Stimulated activated CD8-positive, alpha-beta memory T cell treated with anti-CD3 and anti-CD28 coated beads, Interleukin-4, amount 100 ng/mL, for 48 hours (primary cell): ENCODE data around the gene PCDHGA3.
"Not testable (repeated sequence)": the region's sequence is repeated elsewhere in the genome, so short reads cannot be mapped to it uniquely, and the experiment has no call there.

Source experiments
- DNase-seq: peaks from one replicate; pipeline ENCODE4 v3.0.0-alpha.2; 2020

The PCDHGA3 gene

DNA sequence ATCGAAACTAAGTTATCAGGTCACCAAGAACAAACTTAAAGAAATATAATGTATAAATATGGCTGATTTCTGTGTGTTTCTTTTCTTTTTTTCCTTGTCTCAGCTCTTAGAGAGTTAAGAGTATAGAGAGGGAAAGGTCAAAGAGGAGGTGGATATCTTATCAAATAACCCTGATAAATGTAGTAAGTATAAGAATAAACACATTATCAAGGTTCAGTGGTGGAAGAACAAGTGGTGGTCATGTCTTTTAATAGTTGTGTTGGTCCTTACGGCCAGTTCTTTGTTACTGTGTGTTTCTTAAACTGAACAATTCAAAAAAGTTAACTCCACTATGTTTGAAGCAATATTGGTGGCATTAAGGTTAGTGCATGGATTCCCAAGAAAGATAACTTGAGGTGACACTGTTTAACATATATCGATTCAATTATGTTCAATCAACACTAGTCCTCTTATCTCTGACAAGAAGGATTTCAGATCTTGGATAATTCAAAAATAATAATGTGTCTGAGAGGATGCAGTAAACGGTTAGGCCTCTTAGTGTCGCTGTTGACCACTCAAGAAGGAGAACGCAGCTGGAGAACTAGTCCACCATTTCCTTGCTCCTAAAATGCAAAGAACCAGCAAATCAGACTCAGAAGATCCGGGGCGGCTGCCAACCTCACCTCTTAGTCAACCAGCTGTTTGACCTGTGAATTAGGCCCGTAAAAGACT is at the start of gene PCDHGA3:
TSS of gene PCDHGA3 (plus strand) at position 588 of the 711 bp plus-strand sequence. CDS start 205 bp downstream, outside the sequence.
- no peak for DNase-seq

DNA sequence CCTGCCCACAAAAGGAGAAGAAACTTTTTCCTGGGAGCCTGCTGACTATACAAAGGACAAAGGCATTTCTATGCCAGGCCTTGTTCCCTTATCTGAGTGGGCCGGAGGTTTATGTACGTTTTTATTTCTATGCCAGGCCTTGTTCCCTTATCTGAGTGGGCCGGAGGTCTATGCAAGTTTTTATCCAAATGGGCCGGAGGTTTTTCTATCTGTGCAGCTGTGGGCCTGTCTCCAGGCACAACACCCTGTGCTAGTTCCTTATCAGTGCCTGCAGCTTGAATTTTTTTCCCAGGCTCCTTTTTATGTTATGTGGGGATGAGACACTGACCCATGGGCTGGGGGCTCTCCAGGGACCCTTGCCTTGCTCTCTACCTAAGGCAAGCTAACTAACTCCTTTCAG is 45.3 kb upstream of the PCDHGA3 start:
- no peak for DNase-seq

DNA sequence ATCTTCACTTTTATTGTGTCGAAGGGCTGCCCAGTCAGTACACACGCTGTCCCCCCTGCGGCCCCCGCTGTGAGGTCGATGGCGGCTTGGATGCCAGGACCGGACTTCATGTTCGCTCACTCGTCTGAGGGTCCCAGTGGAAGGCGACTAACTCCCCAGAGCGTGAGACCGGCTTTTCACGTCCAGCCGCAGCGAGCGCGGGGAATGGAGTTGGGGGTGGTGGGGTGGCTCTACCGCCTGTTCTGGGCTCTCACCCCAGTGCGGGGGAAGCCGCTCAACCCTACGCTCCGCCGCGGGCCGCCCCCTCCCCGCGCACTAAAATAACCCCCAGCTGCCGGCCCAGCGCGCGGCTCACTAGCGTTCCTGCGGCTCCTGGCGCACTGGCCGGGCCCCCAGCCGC is 39.9 kb upstream of the PCDHGA3 start, which contains the start of gene SLC25A2:
TSS of gene SLC25A2 (minus strand) at position 294 of the 400 bp plus-strand sequence. CDS start at position 110, 184 bp downstream.
- no peak for DNase-seq

DNA sequence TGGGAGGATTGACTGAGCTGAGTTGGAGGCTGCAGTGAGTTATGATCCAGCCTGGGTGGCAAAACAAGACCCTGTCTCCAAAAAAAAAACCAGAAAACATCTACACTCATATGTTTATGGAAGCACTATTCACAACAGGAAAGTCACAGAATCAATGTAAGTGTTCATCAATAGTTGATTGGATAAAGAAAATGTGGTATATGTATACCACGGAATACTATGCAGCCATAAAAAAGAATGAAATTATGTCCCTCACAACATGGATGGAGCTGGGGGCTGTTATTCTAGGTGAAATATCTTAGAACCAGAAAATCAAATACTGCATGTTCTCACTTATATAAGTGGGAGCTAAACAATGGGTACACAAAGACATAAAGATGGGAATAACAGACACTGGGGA is 37.0 kb upstream of the PCDHGA3 start:
- DNase-seq: no peak

DNA sequence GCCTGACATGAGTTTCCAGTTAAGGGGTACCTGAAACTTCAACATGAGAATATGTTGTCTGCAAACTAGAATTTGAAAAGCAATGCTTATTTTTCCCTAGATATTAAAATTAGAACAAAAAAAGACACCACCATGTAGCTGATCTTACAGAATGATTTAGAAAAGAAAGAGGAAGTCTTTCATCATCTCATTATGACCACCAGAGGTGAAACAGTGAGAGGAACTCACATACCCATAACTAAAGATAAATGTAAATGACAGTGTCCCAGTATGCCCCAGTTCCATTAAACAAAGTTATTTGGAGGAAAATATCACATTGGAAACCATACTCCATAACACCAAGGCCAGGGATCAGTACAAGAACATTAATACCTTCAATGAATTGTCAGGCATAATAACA is 29.9 kb upstream of the PCDHGA3 start:
- DNase-seq: no peak

DNA sequence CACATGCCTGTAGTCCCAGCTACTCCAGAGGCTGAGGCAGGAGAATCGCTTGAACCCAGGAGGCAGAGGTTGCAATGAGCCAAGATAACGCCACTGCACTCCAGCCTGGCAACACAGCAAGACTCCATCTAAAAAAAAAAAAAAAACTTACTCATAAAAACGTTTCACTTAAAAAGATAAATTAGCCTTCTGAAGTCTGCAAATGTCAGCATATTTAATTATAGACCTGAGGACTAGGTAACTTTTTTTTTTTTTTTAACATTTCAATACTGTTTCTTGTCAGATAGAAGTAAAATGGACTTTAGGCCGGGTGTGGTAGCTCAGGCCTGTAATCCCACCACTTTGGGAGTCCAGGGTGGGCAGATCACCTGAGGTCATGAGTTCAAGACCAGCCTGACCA is 26.7 kb upstream of the PCDHGA3 start:
- DNase-seq: not testable (repeated sequence)

DNA sequence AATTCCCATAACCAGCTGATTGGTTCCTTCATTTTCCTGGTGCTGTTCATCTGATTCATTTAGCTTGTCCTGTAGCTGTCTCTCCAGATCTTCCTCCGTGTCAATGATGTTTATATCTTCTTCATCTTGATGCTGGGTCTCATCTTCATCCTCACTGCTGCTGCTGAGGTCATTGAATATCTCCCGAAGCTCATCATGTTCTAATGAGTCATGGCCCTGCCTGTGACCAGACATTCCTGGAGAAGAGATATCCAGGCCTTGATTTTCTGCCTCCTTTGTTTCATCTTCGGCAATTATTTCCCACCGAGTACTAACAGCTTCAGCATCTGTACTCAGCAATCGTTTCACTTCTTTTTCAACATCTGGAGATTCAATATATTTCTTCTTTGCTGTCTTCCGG is 24.4 kb upstream of the PCDHGA3 start:
- no peak for DNase-seq

DNA sequence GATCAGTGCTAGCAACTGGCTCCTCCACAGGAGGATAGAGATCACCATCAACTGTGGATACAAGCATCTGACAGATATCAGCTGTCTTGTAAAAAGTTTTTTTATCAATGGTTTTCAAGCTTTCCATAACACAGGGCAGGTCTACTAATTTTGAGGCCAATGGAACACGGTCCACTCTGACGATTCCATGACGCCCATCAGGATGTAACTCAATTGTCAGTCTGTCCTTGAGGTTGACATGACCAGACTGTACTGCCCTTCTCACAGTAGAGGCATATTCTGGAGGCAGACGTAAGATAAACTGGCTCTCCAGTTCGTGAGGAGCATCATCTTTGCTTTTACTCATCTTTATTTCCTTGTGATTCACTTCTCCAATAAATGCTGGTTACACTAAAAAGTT is 23.9 kb upstream of the PCDHGA3 start:
- DNase-seq: no peak

DNA sequence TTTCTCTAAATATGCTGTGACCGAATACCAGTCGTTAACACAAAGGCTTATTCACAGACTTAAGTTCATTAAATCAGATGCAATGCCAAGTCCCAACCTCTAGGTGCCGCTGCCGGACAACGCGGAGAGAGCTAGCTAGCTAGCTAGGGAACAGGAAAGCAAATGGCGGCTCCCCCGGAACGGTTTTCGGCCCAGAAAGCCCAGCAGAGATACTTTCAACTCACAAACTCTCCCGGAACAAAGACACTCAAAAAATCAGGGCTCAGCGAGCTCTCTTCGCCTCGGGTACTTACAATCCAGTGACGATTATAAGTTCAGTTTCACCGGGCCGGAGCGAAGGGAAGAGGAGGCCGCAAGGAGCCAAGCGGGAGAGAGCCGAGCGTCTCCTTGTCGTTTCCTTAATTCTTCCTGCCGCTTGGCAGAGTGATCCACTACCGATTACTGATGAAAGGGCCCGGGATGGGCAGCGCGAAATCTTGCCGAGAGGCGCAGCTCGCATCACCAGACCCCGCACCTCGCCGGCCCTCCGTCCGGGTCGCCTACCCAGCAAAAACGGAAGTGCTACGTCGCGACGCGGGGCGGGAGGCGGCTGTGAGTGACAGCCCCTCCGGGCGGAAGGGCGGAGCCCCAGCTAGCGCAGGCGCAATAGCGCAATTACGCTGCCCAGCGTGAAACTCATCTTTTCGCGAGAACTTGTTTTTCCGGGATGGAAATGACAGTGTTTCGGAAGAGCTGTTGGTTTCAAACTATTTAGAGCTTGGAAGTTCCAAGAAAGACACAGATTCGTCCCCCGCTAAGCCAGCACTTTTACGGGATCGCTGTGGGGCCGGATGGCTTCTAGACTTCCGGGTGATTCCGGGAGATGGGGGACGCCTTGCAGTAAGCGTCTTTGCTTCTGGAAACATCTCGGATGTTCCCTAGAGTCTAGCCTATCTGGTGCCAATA is 23.1 kb upstream of the PCDHGA3 start, which contains the start of gene TAF7:
TSS of gene TAF7 (minus strand) at position 560 of the 945 bp plus-strand sequence. CDS start 740 bp downstream, outside the sequence.
- DNase-seq: peak; percentile 93

DNA sequence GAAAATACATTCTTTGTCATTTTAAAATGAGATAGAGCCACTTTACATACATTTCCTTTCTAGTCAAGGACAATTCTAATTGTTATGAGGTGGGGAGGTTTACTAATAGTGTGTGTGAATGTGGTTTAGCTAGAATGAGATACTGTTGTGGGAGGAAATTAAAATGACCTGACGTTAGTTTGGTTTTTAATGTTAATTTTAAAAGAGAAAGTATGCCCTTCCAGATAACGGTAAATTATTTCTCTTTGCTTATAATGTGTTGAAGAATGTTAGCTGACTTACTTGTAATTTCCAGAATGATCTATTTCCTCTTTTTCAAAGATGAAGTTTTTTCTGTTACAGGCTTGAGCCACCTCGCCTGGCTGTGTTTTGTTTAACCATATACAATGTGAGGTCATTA is 21.4 kb upstream of the PCDHGA3 start:
- DNase-seq: no peak

DNA sequence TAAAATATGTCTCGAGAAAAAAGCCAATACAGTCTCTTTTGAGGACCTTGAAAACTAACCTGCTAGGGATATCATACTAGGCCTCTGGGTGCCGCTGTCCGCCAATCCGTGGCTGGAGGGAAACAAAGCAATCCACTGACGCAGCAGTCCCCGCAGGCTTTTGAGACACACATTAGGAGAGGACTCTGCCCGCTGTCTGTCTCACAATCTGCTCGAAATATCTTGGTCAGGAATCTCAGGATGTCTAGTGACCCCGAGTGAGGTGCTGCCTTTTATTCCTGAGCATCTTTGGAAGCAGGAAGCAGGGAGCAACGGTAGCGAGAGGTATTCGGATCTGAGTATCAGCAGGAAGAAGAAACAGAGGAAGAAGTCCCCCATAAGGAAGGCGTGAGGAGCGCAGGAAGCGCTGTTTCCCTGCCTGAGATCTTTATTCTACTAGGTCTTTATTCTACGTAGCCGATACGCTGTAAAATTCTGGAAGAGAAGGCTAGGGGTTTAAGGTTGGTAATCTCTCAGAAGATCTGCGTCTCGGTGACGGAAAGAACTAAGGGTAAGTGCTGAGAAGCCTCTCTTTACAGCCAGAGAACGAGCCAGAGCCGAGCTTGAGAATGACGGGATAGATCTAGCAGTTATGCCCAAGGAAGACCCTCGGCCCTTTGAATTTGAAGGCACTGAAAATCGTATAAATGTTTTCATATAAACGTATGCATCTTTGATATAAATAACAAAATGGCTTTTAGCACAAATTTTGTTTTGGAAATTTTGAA is 17.4 kb upstream of the PCDHGA3 start:
- DNase-seq: peak; percentile 74

DNA sequence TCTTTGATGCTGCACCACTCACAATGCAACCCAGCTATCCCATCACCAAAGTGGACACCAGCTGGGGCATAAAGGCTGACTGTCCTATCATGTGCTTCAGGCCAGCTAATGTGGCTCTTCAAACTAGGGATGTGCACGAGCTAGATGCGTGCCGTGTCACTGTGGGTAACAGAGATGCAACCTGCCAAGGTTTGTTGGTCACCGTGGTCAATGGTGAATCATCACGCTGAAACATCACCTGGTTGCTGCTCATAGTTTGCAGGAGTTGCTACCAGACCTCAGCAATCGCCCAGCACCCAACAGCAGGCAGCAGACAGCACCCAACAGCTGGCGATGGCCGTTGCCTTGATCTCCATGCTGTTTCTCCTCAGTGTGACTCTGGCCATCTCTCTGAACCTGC is 15.4 kb upstream of the PCDHGA3 start:
- no peak for DNase-seq

DNA sequence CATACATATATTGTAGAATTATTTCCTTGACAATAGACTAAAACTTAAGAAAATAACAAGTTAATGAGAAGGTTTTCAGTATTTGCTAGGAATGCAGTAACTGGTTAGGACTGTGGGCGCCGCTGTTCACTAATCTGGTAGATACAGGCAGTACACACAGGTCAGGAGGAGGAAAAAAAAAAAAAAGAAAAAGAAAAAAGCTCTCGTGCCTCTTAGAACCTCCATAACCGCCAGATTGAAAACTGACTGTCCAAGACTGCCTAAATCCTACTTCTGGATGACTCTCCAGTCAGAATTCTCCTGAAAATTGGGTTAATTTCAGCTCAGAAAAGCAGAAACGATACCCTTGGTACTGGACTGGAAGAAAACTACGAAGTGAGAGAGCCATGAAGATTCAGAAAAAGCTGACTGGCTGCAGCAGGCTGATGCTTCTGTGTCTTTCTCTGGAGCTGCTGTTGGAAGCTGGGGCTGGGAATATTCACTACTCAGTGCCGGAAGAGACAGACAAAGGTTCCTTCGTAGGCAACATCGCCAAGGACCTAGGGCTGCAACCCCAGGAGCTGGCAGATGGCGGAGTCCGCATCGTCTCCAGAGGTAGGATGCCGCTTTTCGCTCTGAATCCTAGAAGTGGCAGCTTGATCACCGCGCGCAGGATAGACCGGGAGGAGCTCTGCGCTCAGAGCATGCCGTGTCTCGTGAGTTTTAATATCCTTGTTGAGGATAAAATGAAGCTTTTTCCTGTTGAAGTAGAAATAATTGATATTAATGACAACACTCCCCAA is 13.1 kb upstream of the PCDHGA3 start, which contains the start of gene PCDHGA1:
TSS of gene PCDHGA1 (plus strand) at position 216 of the 782 bp plus-strand sequence.
- no peak for DNase-seq

DNA sequence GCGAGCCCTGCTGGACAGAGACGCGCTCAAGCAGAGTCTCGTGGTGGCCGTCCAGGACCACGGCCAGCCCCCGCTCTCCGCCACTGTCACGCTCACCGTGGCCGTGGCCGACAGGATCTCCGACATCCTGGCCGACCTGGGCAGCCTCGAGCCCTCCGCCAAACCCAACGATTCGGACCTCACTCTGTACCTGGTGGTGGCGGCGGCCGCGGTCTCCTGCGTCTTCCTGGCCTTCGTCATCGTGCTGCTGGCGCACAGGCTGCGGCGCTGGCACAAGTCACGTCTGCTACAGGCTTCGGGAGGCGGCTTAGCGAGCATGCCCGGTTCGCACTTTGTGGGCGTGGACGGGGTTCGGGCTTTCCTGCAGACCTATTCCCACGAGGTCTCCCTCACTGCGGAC is 11.1 kb upstream of the PCDHGA3 start:
- not testable (repeated sequence) for DNase-seq

DNA sequence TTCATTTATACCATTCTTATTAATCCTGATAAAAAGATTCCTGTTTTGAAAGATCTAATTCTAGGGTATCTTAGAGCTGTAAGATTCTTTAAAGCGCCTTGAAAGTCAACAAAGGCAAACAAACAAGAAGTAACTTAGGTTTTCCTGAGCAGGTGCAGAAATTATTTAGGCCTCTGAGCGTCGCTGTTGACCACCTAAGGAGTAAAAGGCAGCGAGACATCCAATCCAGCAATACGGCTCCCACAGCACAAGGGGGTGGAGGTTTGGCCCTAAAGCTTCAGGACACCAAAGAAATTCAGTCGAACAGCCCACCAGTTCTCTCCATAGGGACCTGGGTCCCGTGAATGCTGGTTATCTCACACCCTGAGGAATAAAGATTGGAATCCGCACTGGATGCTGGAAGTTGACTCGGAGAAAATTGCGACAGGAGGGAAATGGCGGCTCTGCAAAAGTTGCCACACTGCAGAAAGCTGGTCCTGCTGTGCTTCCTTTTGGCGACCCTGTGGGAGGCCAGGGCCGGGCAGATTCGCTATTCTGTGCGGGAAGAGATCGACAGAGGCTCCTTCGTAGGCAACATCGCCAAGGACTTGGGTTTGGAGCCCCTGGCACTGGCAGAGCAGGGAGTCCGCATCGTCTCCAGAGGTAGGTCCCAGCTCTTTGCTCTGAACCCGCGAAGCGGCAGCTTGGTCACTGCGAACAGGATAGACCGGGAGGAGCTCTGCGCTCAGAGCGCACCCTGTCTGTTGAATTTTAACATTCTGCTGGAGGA is 4.9 kb upstream of the PCDHGA3 start, which contains the start of gene PCDHGA2:
TSS of gene PCDHGA2 (plus strand) at position 223 of the 769 bp plus-strand sequence.
- no peak for DNase-seq

DNA sequence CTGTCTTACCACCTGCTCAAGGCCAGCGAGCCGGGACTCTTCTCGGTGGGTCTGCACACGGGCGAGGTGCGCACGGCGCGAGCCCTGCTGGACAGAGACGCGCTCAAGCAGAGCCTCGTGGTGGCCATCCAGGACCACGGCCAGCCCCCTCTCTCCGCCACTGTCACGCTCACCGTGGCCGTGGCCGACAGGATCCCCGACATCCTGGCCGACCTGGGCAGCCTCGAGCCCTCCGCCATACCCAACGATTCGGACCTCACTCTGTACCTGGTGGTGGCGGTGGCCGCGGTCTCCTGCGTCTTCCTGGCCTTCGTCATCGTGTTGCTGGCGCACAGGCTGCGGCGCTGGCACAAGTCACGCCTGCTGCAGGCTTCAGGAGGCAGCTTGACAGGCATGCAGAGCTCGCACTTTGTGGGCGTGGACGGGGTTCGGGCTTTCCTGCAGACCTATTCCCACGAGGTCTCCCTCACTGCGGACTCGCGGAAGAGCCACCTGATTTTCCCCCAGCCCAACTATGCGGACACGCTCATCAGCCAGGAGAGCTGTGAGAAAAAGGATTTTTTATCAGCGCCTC is 2.8 kb upstream of the PCDHGA3 start:
- DNase-seq: not testable (repeated sequence)

DNA sequence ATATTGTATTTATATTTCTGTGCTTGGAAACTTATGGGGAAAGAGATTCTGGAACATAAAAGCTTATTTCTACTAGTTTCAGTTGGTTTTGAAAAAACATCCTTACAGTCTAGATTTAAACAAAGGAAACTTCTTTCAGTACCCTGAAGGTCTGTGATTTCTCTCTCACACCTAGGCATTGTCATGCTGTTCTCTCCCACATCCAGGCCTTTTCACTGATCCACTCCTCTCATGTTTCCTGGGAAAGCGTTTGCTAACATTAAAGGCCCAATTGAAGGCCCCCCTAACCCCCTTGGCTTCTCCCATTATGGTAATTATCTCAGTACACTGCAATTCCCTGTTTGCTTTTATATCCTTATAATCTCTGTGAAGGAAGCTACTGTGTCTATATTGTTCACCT is 856 bp upstream of the PCDHGA3 start:
- DNase-seq: no peak

DNA sequence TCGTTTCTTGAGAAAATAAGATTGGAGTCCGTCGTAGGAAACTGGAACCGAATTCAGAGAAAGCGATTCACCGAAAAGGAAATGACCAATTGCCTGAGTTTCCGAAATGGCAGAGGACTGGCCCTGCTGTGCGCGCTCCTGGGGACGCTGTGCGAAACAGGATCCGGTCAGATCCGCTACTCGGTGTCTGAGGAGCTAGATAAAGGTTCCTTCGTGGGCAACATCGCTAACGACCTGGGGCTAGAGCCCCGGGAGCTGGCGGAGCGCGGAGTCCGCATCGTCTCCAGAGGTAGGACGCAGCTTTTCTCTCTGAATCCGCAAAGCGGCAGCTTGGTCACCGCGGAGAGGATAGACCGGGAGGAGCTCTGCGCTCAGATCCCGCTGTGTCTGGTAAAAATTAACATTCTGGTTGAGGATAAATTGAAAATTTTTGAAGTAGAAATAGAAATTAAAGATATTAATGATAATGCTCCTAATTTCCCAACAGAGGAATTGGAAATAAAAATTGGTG is 379 bp downstream of the PCDHGA3 start:
- DNase-seq: no peak

DNA sequence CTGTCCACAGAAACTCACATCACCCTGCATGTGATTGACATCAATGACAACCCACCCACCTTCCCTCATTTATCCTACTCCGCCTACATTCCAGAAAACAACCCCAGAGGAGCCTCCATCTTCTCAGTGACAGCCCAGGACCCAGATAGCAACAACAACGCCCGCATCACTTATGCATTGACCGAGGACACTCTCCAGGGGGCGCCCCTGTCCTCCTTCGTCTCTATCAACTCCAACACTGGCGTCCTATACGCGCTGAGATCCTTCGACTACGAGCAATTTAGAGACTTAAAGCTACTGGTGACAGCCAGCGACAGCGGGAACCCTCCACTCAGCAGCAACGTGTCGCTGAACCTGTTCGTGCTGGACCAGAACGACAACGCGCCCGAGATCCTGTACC is 1.7 kb downstream of the PCDHGA3 start:
- DNase-seq: no peak

DNA sequence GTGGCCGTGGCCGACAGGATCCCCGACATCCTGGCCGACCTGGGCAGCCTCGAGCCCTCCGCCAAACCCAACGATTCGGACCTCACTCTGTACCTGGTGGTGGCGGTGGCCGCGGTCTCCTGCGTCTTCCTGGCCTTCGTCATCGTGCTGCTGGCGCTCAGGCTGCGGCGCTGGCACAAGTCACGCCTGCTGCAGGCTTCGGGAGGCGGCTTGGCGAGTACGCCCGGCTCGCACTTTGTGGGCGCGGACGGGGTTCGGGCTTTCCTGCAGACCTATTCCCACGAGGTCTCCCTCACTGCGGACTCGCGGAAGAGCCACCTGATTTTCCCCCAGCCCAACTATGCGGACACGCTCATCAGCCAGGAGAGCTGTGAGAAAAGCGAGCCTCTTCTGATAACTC is 2.4 kb downstream of the PCDHGA3 start:
- not testable (repeated sequence) for DNase-seq
